ENCODE results near the gene RNF26.
A peak's percentile ranks its signal among the peaks of the same experiment; 100 is the strongest.
"Not testable (repeated sequence)": the region's sequence is repeated elsewhere in the genome, so short reads cannot be mapped to it uniquely, and the experiment has no call there.

The RNF26 gene

DNA sequence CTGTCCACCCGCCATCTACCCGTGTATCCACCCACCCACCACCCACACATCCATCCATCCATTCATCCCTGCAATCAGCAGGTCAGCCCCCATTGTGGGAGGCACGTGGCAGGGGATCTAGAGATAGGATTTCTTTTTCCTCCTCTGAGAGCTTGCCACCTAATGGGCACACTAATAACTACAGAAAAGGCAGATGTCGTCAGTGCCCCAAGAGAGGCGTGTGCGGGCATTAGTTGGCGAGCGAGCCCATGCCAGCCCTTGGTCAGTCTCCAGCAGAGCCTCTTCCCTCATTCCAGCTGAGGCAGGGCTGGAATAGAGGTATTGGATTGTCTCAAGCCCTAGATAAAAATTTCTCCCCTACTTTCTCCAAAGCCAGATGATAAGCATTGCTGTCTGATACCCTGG lies 37.5 kb downstream of the RNF26 start:
- DNase-seq (ENCODE audit: low read depth), result no peak

DNA sequence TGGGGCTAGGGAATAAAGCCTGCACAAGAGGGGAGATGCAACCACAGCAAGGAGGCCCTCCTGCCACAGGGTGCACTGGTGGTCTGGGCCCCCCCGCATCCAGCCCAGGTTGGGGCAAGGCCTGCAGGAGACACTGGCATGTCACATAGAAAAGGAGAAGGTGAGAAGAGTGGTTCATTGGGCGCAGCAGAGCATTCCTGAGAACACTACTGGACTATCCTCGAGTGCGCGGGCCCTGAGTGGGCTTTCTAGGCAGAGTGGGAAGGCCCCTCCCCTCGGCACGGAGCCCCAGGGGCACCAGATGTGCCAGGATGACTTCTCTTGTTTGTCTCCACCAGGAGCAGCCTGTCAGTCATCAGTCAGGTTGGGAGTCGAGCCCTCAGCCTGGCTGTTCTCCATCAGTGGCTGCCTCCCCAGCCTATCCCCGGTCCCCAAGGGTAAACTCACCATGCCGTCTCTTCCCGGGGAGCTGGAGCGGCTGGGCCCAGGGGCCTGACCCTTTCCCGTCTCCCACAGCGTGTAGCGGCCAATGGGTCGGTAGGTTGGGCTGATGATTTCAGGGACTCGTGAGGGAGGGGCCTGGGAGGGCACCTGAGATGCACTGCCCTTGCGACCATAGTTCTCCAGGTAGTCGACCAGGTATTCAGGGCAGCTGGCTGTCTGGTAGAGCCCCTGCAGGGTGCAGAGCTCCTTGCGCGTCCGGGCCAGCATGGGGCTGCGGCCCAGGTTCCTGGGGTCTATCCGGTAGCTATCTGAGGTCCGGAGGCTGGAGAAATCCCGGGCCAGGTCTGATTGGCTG lies 38.1 kb downstream of the RNF26 start:
- no peak for DNase-seq (ENCODE audit: low read depth)

DNA sequence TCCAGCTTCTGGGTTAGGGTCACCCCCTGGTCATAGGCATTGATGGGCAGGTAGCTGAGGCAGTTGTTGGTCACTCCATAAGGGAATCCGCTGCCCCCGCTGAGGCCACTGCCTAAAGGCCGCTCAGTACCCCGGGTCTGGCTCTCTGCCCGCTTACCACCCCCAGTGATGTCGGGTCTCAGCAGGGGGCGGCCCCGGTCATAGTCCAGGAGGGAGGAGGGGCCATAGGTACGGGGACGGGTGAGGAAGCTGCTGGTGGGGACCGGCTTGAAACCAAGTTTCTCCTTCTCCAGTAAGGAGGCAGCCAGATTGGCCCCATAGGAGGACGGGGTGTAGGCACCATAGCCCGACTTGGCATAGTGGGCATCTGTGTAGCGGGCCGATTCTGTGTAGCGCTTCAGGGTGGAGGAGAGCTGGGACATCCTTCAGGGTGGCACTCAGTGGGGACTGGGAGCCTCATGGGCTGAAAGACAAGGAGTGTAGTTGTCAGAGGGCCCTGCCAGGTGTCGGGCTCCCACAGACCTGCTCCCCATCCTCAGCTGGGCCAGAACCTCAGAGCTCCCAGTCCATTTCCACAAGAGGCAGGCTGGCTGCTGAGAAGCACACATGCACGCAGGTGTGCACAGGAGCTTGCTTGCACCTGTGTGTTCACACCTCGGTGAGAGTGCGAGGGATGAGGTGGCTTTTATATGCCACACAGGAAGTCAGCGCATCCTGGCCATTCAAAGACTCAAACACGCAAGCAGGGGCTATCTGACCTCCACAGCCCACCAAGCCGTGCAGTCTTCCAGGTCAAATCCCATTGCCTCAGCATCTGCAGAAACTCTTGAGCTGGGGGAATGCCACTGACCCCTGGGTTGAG lies 39.0 kb downstream of the RNF26 start:
- no peak for DNase-seq (ENCODE audit: low read depth)

DNA sequence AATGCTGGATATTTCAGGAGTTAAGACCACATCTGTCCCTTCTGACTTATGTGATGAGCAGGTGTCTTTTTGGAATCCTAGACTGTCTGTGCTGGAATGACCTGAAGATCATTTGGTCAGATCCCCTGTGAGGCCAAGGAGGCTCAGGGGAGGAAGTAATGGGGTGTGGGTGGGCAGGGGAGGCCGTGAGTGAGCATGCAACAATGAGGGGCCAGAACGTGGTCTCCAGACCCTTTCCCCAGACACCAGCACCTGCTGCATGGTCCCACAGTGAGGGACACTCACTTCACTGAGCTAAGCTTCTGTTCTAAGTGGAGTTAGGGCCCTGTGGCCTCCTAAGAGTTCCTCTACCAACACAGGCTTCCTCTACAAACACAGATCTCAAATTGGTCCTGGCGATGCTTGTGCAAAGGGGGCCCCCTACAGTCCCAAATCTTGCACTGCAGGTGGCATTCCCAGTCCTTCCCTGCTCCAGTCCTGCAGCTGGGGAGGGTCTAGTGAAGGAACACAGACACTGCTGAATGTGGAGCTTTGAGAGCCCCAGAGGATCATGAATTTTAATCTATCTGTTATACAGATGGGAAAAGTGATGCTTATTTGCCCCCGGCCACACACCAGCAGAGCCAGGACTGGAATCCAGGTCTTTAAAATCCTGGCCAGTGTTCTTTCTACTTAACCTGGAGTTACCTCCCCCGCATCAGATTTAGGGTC lies 39.7 kb downstream of the RNF26 start:
- no peak for DNase-seq (ENCODE audit: low read depth)

DNA sequence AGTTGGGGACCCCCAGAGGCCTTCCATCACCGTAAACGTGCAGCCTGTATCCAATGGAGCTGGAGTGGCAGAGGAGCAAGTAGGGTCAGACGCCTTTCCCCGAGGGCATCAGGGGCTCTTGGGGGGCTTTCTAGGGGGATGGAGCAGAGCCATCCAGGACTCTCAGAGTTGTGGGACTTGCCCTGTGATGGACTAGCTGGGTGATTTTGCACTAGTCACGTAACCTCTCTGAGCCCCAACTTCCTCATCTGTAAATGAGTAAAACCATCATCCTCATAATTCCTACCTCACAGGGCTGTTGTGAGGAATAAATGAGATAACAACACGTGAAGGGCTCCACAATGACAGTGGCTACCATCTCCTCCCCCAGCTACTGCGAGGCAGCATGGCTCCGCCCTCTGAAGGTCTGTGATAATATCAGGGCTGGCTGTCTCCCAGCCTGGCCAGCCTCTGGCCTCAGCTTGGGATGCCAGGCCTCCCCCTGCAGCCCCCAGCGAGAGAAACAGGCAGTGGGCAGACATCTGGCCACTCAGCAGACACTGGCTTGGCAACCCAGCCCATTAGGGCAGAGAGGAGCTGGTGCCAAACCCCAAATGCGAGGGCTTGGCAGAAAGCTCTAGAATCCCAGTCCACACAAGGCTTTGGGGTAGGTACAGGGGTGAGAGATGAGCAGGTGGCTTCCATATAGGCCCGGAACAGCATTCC lies 40.5 kb downstream of the RNF26 start:
- DNase-seq (ENCODE audit: low read depth), result no peak

DNA sequence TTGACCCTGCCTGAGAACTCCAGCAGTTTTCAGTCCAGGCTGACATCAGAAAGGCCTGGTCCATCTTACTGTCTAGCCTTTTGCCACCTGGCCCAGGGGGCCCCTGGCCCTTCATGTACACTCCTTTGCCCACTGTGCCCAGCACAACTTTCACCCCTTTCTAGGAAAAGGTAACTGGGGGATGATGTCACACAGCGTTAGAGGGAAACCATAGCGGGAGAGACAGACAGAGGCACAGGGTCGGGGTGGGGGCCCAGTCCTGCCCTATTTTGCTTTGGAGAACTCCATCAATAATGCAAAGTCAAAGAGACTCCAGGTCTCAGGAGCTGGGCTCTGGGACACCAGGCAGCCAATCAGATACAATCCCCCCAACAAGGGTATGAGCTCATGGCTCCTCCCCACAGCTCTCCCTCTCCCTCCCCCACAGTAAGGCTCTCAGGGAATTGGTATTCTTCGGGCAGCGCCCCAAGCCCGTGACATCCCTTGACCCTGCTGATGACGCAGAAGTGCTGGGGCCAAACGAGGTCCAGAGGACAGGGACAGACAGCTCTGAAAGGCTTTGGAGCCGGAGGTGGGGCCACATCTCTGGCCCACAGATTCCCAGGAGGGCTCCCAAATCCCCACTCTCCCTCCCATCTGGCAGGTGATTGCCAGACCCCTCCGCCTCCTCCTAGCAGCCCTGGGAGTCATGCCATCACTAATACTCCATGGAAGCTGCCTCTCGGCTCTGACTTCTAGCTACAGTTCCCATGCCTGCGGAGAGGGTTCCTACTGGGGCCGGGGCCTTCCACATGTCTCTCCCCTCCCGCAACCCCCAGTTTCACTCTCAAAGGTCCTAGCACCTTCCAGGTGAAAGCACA lies 41.2 kb downstream of the RNF26 start:
- DNase-seq (ENCODE audit: low read depth), result no peak

DNA sequence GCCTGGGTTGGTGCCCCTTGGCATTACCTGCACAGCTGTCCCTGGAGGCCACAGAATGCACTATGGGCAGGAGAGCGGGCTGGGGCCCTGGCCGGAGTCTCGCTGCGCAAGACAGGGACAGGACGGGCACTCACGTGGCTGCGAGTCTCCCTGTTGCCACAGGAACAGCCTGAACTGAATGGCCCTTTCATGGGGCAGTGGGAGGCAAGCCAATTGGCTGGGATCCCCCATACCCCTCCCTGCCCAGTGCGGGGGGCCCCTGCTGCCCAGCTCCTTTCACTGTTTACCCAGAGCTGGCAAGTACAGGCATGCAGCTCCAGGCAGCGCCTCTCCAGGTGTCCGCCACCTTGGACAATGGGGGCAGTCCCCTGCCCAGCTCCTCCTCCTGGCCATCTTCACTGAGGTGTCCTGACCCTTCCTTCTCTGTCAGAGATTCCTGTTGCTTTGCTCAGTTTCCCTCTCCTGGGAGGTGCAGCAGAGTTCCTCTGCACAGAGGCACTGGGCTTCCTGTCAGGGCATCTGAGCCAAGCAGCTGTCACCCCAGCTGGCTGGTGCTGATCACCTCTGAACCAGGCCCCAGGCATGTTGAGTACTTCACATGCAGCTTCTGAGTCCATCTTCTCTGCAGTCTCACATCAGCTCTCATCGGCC lies 42.0 kb downstream of the RNF26 start:
- DNase-seq (ENCODE audit: low read depth), result no peak

DNA sequence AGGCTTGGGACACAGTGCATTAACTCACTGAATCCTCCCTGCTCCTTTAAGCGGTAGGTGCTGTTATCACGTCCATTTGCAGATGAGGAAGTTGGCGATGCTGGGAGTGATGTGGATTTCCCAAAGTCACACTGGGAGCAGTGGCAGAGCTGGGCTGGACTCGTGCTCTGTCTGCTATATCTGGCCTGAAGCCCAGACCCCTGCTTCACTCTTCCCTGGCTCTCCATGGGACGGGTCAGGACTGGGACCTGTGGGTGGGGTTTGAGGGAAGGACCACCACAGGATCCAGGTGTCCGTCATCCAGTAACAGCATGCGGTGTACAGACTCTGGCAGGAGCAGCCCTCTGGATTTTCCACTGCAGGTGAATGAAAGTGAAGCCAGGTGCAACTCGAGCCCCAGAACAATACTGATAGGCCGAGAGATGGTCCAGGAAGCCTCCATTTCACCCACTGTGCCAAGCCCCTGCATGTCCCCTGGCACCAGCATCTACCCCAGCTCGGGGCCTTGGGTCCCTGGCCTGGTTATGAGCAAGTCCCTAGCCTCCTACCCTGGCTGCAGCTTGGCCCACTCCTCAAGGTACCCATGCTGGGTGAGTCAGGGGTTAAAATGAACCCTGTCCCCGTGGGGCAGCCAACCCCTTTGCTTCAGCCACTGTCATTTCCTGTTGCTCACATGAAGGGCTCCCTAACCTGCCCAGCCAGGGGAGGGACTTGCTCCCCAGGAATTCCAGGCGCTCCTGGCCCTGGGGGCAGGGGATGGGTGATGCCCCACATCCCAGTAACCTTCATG lies 43.0 kb downstream of the RNF26 start:
- no peak for DNase-seq (ENCODE audit: low read depth)

DNA sequence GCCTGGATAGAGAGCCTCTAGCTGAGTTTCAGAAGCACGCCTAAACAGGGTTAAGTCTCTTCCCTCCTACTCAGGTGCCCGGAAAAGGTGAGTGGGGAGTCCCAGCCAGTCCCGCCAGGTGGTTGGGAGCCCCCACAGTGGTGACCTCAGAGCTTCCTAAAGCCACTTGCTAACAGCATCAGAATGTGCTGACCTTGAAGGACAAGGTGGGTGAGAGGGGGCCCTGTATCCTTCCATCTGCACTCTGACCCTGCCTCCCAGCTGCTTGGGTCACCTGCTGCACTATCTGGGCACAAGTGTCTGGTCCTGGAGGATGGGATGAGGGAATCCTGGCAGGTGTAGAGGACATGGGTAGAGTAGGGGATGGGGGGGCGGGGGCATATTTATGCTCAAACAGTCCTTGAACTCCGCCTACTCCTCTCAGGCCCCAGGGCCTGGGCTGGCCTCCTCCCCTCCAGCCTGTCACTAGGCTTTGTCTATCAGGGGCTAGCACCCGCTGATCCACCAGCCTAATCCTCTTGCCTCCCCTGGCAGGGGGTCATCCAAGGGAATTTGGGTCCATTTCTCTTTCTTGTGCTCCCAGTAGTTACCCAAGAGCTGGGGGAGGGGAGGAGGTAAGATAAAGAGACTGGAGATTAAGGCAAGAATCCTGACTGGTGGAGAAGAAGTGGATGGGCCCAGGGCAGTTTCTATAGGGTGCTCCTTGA lies 43.8 kb downstream of the RNF26 start:
- no peak for DNase-seq (ENCODE audit: low read depth)

DNA sequence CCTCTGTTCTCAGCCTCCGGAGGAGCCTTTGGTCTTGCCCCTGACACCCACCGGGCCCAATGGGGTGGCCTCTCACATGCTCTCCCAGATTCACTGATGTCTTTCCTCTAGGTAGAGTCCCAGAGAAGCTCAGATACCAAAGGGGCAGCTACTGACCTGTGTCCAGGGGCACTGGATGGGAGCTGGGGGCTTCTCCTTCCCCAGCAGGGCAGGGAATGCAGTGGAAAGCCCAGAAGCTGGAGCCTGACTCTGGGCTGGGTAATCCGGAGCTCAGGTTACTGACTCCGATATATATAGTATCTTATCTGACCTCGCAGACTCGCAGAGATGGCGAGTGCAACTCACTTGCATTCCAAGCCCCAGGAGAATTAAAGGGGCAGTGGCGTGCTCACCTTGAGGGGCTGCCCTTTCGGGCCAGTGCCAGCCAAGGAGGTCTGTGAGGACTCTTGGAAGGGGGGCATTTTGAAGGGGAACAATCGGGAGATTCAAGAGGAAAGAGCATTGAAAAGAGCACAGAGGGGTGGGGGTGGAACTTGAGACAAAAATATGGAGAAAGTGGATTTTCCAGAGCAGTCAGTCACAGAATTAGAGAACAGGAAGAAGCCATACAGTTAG lies 44.6 kb downstream of the RNF26 start:
- no peak for DNase-seq (ENCODE audit: low read depth)

DNA sequence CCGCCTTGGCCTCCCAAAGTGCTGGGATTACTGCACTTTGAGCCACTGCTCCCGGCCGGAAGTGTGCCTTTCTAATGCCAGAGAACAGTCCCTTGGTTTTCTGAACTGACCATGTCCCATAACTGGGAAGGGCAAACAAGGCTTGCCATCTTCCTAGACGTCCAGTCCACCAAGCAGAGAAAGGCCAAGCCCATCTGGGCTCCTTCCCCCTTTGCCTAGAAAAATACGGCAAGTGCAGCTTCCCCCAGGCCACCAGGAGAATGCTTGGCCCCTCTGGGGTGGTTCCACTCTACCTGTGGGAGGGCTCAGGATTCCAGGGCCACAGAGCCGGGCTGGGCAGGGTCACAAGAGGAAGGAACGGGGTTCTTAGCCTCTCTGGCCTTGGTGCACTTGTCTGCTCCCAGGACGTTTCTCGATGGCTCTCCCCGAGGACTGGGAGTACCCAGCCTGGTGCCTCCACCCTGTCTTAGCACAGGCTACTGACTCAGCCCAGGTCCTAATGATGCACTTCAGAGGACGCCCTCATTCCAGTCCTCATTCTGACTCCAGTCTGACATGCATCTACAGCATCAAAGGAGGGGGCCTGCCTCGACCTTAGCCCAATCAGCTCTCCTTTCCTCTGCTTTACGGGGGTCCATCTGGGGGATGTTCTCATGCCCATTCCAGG lies 46.0 kb downstream of the RNF26 start:
- no peak for DNase-seq (ENCODE audit: low read depth)

DNA sequence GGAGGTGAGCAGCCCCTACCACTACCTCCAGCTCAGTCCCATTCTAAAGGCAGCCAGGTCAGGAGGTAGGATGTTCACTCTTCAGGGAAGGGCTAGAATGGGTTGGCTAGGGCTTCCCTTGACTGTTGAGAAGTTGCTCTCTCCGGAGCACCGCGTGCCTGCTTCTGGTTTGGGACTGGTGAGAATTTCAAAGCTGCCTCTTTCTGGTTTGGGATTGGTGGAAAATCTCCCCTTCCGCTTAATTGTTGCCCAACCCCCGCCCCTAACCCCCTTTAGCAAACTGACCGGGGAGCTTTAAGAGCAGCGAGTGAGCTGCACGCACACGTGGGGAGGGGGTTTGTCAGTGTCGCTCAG lies 46.5 kb downstream of the RNF26 start:
- no peak for DNase-seq (ENCODE audit: low read depth)

DNA sequence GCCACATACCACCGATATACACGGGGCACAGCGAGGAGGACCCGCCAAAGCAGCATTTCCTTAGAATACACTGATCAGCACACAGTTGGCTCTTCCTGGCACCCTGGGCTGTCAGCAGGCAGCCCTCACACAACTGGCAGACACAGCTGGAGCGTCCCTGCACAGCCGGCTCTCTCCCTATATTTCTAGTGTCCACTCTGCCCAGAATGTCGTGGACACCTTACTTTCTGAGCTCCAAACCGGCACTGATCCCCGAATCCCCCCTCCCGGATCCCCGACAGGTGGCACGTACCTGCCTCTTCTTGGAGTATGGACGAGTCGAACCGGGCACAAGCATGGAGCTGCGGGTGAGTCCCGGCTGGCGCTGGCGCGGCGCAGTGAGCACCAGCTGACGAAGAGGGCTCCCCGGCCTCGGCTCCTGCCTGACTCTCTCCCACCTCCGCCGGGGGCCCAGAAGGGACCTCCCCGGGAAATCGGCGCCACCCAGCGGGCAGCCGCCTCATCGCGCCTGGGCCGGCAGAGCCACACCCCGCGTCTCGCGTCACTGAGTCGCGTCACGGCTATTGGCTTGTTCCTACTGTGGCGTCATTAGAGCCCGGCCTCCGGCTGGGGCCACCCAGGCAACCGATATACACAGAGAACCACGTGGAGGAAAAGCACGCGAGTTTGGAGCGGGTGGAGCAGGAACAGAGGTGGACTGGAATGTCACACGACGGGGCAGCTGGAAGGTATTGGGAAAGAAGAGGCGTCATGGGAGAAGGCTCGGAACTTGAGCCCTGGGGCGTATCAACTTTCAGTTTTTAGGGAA lies 47.1 kb downstream of the RNF26 start, which contains the start of gene USP2:
Gene USP2, minus strand, starts transcription at position 510 of the 808 bp plus-strand sequence. CDS start 8,210 bp downstream, outside the sequence.
- DNase-seq (ENCODE audit: low read depth), result peak; percentile 95

DNA sequence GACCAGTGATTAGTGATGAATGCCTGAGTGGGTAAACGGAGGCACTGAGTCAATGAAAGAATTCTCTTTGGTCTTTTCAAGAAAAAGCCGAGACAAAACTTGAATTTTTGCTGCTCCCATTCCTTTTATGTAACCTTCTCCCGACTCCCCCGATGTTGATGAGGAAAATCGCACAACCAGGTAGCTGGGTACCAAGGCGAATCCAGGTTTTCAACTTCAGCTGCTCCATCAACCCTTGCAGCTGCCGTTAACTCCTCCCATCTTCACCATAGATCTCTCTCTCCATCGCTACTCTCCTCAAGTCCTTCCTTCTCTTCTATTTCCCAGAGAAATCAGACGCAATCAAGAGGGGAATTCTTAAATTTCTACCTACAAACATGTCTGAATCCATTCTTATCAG lies 47.8 kb downstream of the RNF26 start:
- no peak for DNase-seq (ENCODE audit: low read depth)

DNA sequence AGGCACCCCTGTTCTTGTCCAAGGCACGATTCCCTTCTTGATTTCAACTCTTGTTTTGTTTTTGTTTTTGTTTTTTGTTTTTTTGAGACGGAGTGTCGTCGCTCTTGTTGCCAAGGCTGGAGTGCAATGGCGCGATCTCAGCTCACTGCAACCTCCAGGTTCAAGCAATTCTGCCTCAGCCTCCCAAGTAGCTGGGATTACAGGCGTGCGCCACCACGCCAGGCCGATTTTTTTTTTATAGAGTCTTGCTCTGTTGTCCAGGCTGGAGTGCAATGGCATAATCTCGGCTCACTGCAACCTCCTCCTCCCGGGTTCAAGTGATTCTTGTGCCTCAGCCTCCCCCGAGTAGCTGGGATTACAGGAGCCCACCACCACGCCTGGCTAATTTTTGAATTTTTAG lies 48.2 kb downstream of the RNF26 start:
- not testable (repeated sequence) for DNase-seq (ENCODE audit: low read depth)

DNA sequence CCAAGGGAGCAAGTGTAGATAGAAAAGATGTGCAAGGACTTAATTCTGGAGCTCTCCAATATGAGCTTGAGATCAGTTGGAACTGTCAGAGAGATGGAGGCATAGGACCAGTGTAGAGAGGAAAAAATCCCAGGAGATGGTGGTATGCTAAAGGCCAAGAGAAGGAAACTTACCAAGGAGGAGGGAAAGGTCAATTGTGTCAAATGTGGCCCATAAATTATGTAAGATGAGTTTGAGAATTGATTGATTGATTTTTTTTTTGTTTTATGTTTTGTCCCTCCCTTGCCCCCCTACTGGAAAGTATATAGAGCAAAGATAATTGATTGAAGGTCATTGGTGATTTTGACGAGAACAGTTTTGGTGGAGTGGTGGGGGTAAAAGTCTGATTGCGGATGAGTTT lies 50.0 kb downstream of the RNF26 start:
- no peak for DNase-seq (ENCODE audit: low read depth)
